GM12875 (cell line): ENCODE measurements around the gene WT1.

Experiments used
- H3K4me3 ChIP-seq: one replicate; pipeline ENCODE4 v1.5.1; 2011; ENCODE audit warnings: low read depth, low read length, control low read depth
- TF ChIP-seq, protein P1 (sequence below): IDR thresholded peaks from 2 replicates; pipeline ENCODE4 v1.5.1; 2011; ENCODE audit warnings: low read depth, mild to moderate bottlenecking, control low read depth, inconsistent platforms, low read length, moderate library complexity, borderline replicate concordance; ENCODE audit not compliant: insufficient read depth

WT1 gene

DNA sequence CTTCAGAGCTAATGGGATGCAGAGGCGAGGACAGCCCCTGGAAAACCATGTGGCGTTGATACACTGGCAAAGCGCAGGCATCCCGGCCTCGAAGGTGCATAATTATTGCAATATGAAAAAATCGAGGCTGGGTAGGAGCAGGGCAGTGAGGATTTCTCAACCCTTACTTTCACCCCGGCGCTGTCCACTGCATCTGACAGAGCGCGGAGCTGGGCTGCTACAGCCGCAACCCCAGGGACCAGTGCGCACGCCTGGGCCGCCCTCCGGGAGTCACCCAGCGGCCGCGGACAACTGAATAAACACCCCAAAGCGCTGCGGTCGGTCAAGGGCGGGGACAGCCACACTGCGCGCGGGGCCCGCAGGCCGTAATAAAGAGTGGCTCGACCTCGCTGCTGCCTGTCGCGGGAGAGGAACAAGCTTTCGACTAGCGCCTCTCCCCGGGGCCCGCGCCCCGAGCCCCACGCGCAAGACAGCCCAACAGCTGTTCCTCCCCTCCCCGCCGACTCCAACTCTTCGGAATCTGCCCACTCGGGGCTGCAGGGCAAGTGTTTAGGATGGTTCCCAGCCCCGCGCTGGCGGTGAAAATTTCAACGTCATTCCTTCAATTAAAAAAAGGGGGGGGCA lies 3.6 kb upstream of the WT1 start:
- H3K4me3 ChIP-seq = no peak overlapping the region
- TF ChIP-seq, protein P1, sequence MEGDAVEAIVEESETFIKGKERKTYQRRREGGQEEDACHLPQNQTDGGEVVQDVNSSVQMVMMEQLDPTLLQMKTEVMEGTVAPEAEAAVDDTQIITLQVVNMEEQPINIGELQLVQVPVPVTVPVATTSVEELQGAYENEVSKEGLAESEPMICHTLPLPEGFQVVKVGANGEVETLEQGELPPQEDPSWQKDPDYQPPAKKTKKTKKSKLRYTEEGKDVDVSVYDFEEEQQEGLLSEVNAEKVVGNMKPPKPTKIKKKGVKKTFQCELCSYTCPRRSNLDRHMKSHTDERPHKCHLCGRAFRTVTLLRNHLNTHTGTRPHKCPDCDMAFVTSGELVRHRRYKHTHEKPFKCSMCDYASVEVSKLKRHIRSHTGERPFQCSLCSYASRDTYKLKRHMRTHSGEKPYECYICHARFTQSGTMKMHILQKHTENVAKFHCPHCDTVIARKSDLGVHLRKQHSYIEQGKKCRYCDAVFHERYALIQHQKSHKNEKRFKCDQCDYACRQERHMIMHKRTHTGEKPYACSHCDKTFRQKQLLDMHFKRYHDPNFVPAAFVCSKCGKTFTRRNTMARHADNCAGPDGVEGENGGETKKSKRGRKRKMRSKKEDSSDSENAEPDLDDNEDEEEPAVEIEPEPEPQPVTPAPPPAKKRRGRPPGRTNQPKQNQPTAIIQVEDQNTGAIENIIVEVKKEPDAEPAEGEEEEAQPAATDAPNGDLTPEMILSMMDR = no peak

- TF ChIP-seq, protein P1 = no peak
- no peak overlapping the region for H3K4me3 ChIP-seq
Observed at GRCh38 chr11:32438346-32438865, 3.1 kb upstream of the WT1 start.

DNA sequence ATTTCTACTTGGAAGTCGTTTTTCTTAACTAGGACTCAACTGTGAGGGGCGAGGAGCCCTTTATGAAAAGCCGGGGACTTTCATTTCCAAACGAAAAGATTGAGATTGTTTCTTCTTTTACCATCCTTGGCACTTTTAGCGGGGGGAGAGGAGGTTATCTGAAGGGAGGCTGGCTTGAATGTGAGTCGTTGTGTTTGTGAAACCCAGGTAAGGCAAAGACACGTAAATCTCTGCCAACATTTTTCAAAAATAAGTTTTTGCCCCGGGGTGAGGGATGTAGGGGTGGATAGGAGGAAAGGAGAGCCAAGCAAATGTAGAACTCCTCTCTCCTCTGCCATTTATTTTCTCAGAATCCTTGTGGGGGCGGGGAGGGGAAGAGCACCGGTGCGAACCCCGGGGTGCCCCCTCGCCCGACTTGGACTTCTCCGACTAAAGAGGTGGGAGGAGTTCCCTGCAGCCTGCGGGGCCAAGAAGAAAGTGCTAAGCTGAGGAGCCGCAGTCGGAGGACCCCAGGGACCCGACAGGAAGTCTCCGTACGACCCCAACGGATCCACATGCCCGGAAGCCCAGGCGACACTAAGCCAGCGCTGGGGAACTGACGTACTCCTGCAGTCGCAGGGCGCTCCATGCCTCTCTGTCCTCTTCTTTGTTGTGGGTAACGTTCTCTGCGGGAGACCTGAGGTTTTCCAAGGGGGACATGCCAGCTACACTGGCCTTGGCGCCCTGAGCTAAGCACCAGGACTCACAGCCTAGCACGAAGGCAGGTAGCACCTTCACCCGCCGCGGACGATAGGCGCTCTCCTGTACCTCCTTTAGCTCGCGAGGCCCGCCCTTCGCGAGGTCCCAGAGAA lies 2.4 kb upstream of the WT1 start:
- H3K4me3 ChIP-seq = no peak overlapping the region

DNA sequence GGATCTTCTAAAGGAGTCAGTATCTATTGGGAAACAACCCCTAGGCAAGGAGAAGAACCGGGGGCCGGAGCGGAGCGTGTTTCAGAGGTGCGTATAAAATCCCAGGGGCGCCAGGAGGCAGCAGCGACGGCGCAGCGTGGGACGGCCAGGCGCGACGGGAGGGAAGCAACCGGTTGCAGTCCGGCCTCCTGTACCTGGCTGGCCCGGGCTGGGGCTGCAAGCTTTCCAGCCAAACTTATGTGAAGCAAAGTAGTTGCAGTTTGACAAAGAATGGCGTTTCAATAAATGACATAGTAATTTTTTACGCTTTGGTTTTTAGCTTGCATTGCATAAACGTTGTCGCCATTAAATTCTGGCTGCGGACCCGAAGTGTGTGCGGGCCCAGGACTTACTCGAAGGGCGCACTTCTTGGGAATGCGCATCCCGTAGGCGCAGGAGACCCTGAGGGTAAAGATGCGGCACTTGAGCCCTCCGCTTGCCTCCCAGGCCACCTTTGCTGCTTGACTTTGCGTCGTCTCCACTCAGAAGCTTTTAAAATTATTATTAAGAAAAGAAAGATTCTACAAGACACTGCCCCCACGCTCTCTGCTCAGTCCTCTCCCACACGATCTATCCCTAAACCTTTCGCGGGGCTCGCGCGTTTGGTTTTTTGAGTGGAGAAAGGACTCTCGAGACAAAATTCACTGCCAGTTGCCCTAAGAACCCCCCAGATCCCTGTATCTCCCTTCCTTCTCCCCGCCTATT lies 1.6 kb upstream of the WT1 start:
- H3K4me3 ChIP-seq = no peak overlapping the region

More for the DNA sequence above, 2.4 kb upstream of the WT1 start:
- TF ChIP-seq, protein P1 = no peak

GRCh38 chr11:32435942-32436750 lies 807 bp upstream of the WT1 start:
- TF ChIP-seq, protein P1 = no peak
- H3K4me3 ChIP-seq = no peak overlapping the region

More for the DNA sequence above, 1.6 kb upstream of the WT1 start:
- TF ChIP-seq, protein P1 = no peak

DNA sequence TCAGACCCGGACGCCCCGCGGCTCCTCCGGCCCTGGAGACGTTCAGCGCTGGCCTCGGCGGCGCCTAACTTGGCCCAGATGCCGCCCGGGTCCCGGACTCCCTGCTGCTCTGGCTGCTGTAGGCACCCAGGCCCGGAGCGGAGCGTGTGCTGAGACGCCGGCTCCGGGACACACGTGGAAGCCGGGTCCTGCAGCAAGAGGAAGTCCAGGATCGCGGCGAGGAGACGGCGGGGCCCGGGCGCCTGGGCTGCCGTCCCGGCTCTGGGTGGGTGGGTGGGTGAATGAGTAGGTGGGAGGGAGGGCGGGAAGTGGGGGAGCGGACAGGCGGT lies 223 bp downstream of the WT1 start:
- TF ChIP-seq, protein P1 = no peak
- H3K4me3 ChIP-seq = no peak overlapping the region
